GM18505 (cell line): ENCODE results near the gene ANTKMT.
A peak's percentile ranks its signal among the peaks of the same experiment; 100 is the strongest.

Experiments used
- ATAC-seq: cut with Tn5 transposase; IDR thresholded peaks from one replicate; pipeline ENCODE4 v1.9.1; 2021; ENCODE audit not compliant: unreplicated experiment
- POLR2A ChIP-seq: IDR thresholded peaks from 4 replicates; pipeline ENCODE4 v1.6.1; 2011; ENCODE audit warnings: borderline replicate concordance; ENCODE audit not compliant: insufficient read depth, insufficient read length; ENCODE audit errors: extremely low read depth

ANTKMT gene

GRCh38 chr16:720990-721764, at the start of gene ANTKMT:
Gene ANTKMT, plus strand, starts transcription at chr16:721146. Its CDS starts 129 bp downstream, at chr16:721275.
- ATAC-seq = peak; percentile 61
- TF ChIP-seq POLR2A = peak; percentile 95

GRCh38 chr16:671353-672131, 49.4 kb upstream of the ANTKMT start:
- no peak for ATAC-seq
- TF ChIP-seq POLR2A = no peak

- no peak for ATAC-seq
Observed at GRCh38 chr16:672371-672770, 48.6 kb upstream of the ANTKMT start.

GRCh38 chr16:672851-673250, 48.1 kb upstream of the ANTKMT start:
- no peak for TF ChIP-seq POLR2A
- ATAC-seq = no peak

More at GRCh38 chr16:672371-672770, 48.6 kb upstream of the ANTKMT start:
- no peak for TF ChIP-seq POLR2A

- TF ChIP-seq POLR2A = no peak
- ATAC-seq = no peak
Observed at GRCh38 chr16:673399-673991, 47.5 kb upstream of the ANTKMT start.

- TF ChIP-seq POLR2A = peak; percentile 21
- ATAC-seq = no peak
Observed at GRCh38 chr16:674214-674881, 46.6 kb upstream of the ANTKMT start.

- ATAC-seq = no peak
- peak; percentile 17 for TF ChIP-seq POLR2A
Observed at GRCh38 chr16:674968-675883, 45.7 kb upstream of the ANTKMT start, which contains the start of gene RHBDL1. Gene RHBDL1, plus strand, starts transcription at chr16:675671. Its CDS starts 120 bp downstream, at chr16:675791.

- no peak for ATAC-seq
- TF ChIP-seq POLR2A = no peak
Observed at GRCh38 chr16:675884-676564, 44.9 kb upstream of the ANTKMT start.

GRCh38 chr16:676565-676902, 44.4 kb upstream of the ANTKMT start:
- ATAC-seq = no peak
- TF ChIP-seq POLR2A = no peak

- ATAC-seq = no peak
- TF ChIP-seq POLR2A = no peak
Observed at GRCh38 chr16:676913-677312, 44.0 kb upstream of the ANTKMT start.

GRCh38 chr16:677316-678190, 43.4 kb upstream of the ANTKMT start:
- no peak for ATAC-seq
- TF ChIP-seq POLR2A = no peak
